NB4 (cell line): ENCODE measurements around the gene STYXL1.

Source experiments
- DNase-seq: peaks from one replicate; pipeline ENCODE4 v3.0.0; 2010; ENCODE audit warnings: low read depth
- H3K4me3 ChIP-seq: one replicate; pipeline ENCODE4 v1.5.1; 2011; ENCODE audit warnings: mild to moderate bottlenecking, low read depth, low read length, moderate library complexity
- MAX ChIP-seq: IDR thresholded peaks from 2 replicates; pipeline ENCODE4 v1.6.1; 2011; ENCODE audit warnings: low read depth, low read length
- MYC ChIP-seq: IDR thresholded peaks from 2 replicates; pipeline ENCODE4 v1.6.1; 2011; ENCODE audit warnings: low read depth, low read length
- POLR2A ChIP-seq: IDR thresholded peaks from 2 replicates; pipeline ENCODE4 v1.6.1; 2011; ENCODE audit warnings: mild to moderate bottlenecking; ENCODE audit not compliant: insufficient read length; ENCODE audit errors: extremely low read depth
- TF ChIP-seq, protein P1 (sequence below): IDR thresholded peaks from one replicate; pipeline ENCODE4 v1.5.1; 2012; ENCODE audit warnings: low read depth, low read length

The STYXL1 gene

DNA sequence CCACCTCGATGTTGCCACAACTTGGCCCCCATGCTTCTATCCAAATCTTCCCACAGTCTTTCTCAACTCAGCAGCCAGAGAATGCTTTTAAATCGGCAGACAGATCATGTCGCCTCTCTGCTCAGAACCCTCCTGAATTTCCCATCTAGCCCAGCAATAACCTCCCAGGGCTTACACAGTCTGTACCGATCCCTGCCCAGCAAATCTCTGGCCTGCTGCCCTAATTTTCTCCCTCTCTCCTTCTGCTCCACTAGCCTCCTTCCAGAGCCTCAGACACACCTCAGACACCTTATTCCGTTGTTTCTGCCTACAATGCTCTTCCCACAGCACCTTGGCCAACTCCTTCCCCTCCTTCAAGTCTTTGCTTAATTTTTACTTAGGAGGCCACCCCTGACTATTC, 32.4 kb upstream of the STYXL1 start:
- H3K4me3 ChIP-seq = no peak overlapping the region
- no peak for TF ChIP-seq MAX
- no peak for DNase-seq

- H3K4me3 ChIP-seq = no peak overlapping the region
- no peak for TF ChIP-seq MYC
- TF ChIP-seq POLR2A = no peak
- TF ChIP-seq, protein P1, sequence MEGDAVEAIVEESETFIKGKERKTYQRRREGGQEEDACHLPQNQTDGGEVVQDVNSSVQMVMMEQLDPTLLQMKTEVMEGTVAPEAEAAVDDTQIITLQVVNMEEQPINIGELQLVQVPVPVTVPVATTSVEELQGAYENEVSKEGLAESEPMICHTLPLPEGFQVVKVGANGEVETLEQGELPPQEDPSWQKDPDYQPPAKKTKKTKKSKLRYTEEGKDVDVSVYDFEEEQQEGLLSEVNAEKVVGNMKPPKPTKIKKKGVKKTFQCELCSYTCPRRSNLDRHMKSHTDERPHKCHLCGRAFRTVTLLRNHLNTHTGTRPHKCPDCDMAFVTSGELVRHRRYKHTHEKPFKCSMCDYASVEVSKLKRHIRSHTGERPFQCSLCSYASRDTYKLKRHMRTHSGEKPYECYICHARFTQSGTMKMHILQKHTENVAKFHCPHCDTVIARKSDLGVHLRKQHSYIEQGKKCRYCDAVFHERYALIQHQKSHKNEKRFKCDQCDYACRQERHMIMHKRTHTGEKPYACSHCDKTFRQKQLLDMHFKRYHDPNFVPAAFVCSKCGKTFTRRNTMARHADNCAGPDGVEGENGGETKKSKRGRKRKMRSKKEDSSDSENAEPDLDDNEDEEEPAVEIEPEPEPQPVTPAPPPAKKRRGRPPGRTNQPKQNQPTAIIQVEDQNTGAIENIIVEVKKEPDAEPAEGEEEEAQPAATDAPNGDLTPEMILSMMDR = no peak
- TF ChIP-seq MAX = no peak
- peak; percentile 58 for DNase-seq
These were observed 29.6 kb upstream of the STYXL1 start for GRCh38 chr7:76077435-76077834.

GRCh38 chr7:76076995-76077394, 29.2 kb upstream of the STYXL1 start:
- TF ChIP-seq POLR2A = no peak
- TF ChIP-seq MYC = no peak
- TF ChIP-seq, protein P1 = no peak
- TF ChIP-seq MAX = no peak
- no peak for DNase-seq
- no peak overlapping the region for H3K4me3 ChIP-seq

DNA sequence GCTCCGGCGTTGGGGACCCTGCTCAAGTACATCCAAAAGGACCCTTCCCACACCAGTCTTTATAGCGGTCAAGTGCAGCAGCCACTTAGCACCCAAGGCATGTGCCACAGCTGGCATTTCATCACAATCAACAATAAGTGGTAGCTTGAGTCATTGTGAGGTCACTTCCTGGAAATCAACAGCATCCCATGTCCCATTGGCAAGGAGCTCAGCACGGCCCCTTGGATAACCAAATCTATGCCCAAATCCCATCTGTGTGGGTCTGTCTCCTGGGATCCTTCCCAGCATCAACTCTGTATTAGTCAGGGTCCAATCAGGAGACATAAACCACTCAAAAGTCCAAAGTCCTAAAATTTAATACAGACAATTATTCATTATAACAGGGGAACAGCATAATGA, 27.2 kb upstream of the STYXL1 start:
- H3K4me3 ChIP-seq = no peak overlapping the region
- TF ChIP-seq MAX = no peak
- no peak for TF ChIP-seq POLR2A
- TF ChIP-seq, protein P1 = no peak
- TF ChIP-seq MYC = no peak
- DNase-seq = peak; percentile 37

DNA sequence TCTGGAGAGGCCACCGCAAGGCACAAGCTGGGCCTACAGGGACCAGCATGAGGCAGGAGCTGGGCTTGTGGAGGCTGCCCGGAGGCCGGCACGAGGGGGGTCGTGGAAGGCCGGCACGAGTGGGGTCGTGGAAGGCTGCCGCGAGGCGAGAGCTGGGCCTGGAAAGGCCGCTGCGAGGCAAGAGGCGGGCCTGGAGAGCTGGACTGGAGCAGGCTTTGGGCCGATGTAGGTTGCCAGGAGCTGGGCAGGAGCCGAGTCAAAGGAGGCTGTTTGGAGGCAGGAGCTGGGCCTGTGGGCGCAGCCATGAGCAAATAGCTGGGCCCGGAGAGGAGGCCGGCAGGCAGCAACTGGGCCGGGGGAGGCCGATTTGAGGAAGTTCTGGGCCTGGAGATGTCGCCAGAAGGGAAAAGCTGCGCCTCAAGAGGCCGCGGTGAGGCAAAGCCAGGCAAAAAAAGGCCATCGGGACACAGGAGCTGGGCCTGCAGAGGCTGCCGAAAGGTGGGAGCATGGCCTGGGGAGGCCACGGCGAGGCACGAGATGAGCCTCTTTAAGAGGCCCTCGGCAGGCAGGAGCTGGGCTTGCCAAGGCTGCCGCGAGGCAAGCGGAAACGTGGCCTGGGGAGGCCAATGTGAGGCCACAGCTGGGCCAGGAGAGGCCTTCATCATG, 26.6 kb upstream of the STYXL1 start:
- H3K4me3 ChIP-seq = no peak overlapping the region
- peak; percentile 53 for DNase-seq
- TF ChIP-seq POLR2A = no peak
- no peak for TF ChIP-seq MYC
- TF ChIP-seq, protein P1 = no peak
- no peak for TF ChIP-seq MAX

DNA sequence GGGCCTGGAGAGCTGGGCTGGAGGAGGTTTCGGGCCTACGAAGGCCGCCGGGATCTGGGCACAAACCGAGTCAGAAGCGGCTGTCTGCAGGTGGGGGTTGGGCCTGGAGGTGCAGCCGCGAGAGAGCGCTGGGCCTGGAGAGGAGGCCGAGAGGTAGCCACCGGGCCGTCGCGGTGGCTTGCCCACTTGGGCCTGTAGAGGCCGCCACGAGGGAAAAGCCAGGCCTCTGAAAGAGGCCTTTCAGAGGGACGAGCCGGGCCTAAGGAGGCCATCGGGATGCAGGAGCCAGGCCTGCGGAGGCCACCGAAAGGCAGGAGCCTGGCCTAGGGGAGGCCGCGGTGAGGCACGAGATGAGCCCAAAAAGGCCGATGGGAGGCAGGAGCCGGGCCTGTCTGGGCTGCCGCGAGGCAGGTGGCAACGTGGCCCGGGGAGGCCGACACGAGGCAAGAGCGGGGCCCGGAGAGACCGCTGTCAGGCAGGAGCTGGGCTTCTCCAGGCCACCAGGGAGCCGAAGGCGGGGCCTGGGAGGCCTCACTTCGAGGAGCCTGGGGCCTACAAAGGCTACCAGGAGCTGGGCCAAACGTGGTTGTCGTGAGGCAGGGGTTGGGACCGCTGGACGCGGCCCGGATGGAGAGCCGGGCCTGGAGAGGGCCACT, 25.7 kb upstream of the STYXL1 start:
- H3K4me3 ChIP-seq = no peak overlapping the region
- peak; percentile 1 for DNase-seq
- TF ChIP-seq, protein P1 = no peak
- TF ChIP-seq POLR2A = no peak
- no peak for TF ChIP-seq MAX
- no peak for TF ChIP-seq MYC
